NCI-H82 treated with DMSO at 0.1 percent for 48 hours (cell line): ENCODE data around the gene TSHZ2.

Experiments
- DNase-seq: peaks from one replicate; lab custom pipeline; 2025; ENCODE audit not compliant: unreplicated experiment; lab: John Stamatoyannopoulos, UW

The TSHZ2 gene

GRCh38 chr20:53370345-53370961 is 398.3 kb downstream of the TSHZ2 start:
- DNase-seq: no peak

DNA sequence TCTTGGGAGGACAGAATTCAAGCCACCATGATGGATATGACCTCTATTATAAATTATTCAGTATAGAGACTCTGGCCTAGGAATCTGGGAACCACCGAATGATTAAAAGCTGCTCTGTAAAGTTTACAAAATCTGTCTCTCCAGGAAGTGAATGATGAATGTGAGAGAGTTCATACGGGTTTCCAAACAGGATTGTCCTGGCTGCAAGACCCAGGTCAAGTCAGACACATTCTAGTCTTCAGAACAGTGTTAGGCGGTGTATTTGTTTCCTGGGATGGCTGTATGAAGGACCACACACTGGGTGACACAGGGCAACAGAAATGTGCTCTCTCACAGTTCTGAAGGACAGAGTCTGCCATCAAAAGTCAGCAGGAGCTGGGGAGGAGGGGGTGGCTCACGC is 399.1 kb downstream of the TSHZ2 start:
- DNase-seq: no peak

DNA sequence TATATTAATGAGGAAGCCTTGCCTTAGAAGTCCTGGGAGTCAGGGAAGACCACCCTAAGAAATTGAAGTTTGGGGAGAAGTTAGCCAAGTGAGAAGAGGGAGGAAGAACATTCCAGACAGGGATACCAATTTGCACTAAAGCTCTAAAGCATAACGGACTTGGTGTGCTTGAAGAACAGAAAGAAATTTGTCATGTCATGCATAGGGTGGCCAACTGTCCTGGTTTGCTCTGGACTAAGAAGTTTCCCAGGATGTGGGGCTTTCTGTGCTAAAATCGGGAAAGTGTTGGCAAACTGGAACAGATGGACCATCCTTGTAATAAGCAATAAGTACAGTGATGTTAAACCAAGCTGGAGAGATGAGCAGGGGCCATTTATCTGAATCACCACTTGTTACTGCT is 403.9 kb downstream of the TSHZ2 start:
- no peak for DNase-seq

- no peak for DNase-seq
Measured at GRCh38 chr20:53379014-53379832, 407.1 kb downstream of the TSHZ2 start.

DNA sequence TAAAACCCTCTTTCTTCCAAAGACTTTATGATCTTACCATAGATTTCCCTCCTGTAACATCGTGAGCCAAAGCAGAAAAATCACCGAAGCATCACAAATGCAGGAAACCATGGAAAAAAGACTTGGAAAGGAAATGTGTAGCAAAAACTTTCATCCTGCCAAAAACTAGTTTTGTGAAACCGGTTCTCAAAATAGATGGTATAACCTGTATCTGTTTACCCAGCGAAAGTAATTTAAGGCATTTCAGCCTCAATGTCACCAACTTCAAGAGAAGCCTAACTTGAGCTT is 407.6 kb downstream of the TSHZ2 start:
- no peak for DNase-seq

DNA sequence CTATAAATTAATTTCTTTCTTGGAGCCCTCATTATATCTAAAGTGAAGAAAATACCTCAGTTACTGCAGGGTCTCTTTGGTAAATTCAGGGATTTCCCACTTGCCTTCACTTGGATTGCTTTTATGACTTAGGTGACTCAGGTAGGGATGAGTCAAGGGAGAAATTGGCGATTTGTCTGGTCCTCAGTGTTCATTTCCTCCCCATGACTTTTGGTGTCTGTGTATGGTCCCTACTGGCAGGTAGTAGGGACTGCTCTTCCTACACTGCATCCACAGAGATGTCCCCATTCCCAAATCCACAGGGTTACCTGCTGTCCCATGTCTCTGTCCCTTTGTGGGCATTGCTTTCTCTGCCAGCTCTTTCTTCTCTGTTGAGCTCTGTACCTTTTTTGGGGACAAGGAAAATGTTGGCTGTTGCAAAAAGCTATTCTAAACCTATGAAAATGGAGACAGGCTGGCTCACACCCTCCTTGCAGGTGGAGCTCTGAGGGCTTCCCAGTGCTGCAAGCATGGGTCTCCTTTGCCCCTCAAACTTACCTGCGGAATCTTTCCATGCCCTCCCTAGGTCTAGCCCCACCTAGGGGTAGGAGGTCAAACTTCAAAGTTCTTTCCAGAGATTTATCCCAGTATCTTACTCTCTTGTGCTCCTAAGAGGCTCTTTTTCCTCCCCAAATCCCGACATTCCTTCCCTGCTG is 409.6 kb downstream of the TSHZ2 start:
- no peak for DNase-seq

DNA sequence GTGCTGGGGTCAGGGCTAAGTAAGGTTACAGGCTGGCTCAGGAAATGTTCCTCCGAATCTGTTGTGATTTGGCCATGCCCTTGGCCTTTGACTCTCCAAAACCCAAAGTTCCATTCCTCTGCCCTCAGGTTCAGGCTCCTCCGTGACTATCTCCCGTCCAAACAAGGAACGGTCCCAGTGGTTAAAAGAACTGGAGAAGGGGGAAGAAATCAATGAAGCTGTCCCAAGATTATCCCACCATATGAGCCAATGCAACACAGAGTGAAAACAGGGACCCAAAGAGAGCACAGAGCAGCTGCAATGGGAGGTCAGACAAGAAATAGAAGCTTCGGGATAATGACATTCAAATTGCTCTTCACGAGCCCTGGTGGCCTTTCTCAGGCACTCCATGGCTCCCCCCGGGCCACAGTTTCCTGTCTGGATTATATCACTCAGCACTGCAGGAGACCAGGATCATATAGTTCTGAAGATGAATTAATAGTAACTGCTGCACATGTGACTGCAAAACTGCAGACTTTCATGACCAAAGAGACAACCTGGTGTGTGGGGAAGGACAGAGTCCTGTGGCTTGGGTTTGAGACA is 410.2 kb downstream of the TSHZ2 start:
- no peak for DNase-seq

- no peak for DNase-seq
Measured at GRCh38 chr20:53383916-53384315, 411.8 kb downstream of the TSHZ2 start.

GRCh38 chr20:53384392-53384791 is 412.2 kb downstream of the TSHZ2 start:
- DNase-seq: no peak

DNA sequence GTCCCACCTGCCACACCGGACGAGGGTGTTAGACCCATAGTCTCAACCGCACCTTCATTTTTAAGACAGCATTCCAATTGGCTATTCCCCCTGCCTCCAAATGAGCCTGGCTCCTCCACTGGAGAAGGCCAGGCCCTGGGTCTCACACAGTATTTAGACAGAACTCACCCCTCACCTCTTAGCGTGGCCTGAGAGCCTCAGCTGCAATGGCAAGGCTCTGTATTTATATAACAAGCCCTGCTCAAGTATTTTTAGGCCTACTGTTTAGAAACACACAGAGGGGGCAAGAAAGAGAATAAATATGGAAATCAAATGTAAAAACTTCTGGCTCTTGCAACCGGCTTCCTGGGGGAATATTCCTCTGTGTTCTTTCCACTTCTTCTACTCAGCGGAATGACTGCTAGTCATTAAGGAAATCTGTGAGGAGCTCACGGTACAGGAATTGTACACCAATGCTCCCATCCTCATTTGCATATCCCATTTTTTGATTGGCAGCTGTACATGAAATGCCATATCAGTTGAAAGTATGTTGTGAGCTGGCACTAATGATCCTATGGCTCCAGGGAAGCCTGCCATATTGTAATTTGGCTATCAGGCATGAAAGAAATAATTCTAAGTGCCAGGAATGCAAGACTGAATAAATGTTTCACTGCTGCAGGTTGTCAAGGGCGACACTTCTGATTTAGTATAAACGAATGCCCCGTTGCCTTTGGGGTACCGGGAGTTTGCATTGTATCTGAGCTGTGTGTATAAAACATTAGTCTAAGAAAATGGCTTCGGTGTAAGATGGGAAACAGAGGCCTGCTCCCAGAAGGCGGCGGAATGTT is 414.0 kb downstream of the TSHZ2 start:
- DNase-seq: no peak

GRCh38 chr20:53387983-53388675 is 416.0 kb downstream of the TSHZ2 start:
- no peak for DNase-seq

DNA sequence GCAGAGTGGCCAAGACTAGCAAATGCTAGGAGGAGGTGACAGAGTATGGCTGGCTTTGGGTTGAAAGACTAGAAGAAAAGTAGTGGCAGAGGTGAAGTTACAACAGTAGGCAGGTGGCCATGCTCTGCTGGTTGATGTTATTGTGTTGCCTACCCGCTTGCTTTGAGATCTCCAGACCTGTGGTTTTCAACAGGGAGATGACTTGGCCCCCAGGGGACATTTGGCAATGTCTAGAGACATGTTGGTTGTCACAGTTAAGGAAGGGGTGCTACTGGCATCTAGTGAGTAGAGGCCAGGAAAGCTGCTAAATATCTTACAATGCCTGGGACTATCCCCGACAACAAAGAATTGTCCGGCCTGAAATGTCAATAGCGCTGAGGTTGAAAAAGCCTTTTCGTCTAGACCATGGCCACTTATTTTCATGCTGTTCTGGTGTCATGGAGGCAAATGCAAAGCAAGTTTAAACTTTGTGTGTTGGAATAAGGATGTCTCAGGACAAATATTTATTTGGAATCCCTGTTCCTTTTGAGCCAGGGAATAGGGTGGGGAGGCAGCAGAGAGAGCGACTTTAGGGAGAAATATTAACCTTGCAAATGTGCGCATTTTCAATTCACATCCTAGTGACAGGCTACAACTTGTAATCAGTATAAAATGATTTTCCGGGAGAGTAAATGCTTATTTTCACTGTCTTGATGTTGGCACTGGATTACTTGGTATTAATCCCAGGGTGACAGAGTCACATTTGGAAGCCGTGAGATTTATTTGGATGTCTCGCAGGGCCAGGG is 417.6 kb downstream of the TSHZ2 start:
- no peak for DNase-seq

- DNase-seq: no peak
Measured at GRCh38 chr20:53390770-53391169, 418.6 kb downstream of the TSHZ2 start.

DNA sequence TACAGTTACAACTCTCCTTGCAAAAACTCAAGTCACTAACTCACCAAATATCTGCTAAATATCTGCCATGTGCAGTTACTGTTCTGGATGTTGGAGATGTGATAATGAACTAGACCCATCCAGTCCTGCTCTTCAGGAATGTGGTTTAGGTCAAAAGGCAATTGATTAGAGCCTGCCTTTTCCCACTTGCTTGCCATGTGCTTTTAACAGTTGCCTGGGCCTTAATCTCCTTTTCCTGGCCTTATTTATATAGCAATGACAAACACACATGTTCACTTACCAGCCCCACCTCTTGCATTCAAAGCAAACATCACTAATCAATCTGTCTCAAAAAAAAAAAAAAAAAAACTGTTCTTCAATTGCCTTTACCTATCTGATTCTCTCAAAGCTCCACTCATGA is 422.3 kb downstream of the TSHZ2 start:
- DNase-seq: no peak

- no peak for DNase-seq
Measured at GRCh38 chr20:53395188-53395923, 423.2 kb downstream of the TSHZ2 start.

DNA sequence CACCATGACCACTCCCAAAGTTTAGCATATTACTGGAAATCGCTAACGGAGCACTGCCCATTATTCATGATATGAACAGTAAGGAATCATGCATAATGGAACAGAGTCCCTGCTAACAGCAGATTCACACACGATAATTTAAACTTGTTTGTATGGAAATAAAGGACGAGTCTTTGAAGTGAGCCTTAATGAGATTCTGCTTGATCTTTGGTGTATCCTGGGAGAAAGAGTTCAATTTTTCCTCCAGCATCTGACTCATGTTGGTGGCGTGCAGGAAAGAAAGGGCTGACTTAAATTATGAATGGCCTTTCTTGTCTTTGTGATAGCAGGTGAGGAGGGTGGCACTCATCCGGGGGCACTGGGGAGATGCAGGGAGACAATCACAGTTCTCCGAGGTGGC is 426.9 kb downstream of the TSHZ2 start:
- DNase-seq: no peak

GRCh38 chr20:53399592-53400335 is 427.6 kb downstream of the TSHZ2 start:
- DNase-seq: no peak

- DNase-seq: no peak
Measured at GRCh38 chr20:53402233-53403005, 430.3 kb downstream of the TSHZ2 start.
